Mammary epithelial cell (primary cell): ENCODE results near the gene SLC22A24.

Experiments
- EZH2 ChIP-seq: IDR thresholded peaks from 2 replicates; pipeline ENCODE4 v1.6.1; 2012; ENCODE audit warnings: low read length, inconsistent platforms, borderline replicate concordance
- TF ChIP-seq, protein P1 (sequence below), 2 donors: IDR thresholded peaks in 1 of 2; conservative IDR thresholded peaks in 1 of 2; 2 replicates each; pipeline ENCODE4 v1.5.1; 2011 to 2012; ENCODE audit warnings: inconsistent platforms in 2 of 2, low read length in 2 of 2, mild to moderate bottlenecking in 2 of 2, control low read depth in 1 of 2, low read depth in 1 of 2; ENCODE audit not compliant: insufficient read depth in 1 of 2; ENCODE audit errors: extremely low read depth in 1 of 2

GRCh38 chr11:63180536-63180935 lies 36.5 kb upstream of the SLC22A24 start:
- TF ChIP-seq, protein P1, sequence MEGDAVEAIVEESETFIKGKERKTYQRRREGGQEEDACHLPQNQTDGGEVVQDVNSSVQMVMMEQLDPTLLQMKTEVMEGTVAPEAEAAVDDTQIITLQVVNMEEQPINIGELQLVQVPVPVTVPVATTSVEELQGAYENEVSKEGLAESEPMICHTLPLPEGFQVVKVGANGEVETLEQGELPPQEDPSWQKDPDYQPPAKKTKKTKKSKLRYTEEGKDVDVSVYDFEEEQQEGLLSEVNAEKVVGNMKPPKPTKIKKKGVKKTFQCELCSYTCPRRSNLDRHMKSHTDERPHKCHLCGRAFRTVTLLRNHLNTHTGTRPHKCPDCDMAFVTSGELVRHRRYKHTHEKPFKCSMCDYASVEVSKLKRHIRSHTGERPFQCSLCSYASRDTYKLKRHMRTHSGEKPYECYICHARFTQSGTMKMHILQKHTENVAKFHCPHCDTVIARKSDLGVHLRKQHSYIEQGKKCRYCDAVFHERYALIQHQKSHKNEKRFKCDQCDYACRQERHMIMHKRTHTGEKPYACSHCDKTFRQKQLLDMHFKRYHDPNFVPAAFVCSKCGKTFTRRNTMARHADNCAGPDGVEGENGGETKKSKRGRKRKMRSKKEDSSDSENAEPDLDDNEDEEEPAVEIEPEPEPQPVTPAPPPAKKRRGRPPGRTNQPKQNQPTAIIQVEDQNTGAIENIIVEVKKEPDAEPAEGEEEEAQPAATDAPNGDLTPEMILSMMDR (conservative IDR thresholded peaks at IDR 0.05 in 1 of 2, IDR thresholded peaks at IDR 0.05 in 1 of 2; ENCODE audit: extremely low read depth in 1 of 2, insufficient read depth in 1 of 2, low read depth in 1 of 2, low read length in 2 of 2): no peak
- TF ChIP-seq EZH2: no peak
